Fibroblast of skin of left biceps (primary cell): Measurements from ENCODE around the gene TBCE.
A peak's percentile ranks its signal among the peaks of the same experiment; 100 is the strongest.

Experiments
- DNase-seq, 2 experiments: peaks; one replicate each; pipeline ENCODE4 v3.0.0-alpha.2; 2013; ENCODE audit warnings: low read depth in 2 of 2

Gene TBCE

DNA sequence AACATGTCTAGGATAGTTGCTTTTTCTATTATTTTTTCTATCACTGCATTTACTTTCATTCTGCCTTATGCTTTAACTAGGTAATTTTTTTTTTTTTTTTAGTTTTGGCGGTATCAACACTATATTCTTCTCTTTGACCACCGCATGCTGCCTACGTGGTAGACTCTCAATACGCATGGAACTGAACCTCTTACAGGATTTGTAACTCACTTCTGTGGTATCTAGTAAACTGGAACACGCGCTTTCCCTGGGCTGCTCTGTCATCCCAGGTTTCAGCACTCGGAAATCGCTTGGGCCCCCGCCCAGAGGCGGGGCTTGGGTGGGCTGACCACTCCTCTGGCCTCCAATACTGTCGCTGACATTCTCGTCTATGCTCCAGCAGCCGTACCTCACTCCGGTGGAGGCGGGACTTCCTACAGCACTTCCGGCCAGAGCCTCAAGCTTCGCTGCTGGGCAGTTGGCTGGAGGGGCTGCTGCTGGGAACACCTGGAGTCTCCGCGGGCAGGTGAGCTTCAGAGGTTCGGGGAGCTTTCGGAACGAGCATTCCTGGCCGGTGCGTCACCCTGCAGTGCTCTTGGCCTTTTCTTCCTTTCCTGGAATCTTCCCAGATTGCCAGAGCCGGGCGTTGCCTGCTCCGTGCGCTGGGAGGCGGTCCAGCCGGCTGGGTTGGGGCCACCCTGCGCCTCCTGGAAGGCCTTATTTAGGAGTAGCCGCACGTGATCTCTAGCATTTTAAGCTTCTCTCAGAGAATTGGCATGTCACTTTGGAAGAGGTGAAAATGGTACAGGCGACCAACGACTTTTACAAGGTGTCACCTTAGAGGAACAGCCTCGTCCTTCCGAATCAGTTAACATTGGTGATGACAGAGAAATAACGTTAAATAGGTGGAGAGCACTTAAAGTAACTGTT lies at the start of gene TBCE:
TSS of gene TBCE (plus strand) at position 428 of the 909 bp plus-strand sequence. CDS start 12,623 bp downstream, outside the sequence.
- DNase-seq, result peak; percentile 86 to 87

- no peak for DNase-seq
Measured at GRCh38 chr1:235319255-235319654, 48.0 kb upstream of the TBCE start.

- no peak for DNase-seq
Measured at GRCh38 chr1:235320521-235321179, 46.6 kb upstream of the TBCE start.

GRCh38 chr1:235324296-235324695 lies 42.9 kb upstream of the TBCE start:
- no peak for DNase-seq

- no peak for DNase-seq
Measured at GRCh38 chr1:235325139-235325538, 42.1 kb upstream of the TBCE start.

GRCh38 chr1:235325854-235326253 lies 41.4 kb upstream of the TBCE start:
- DNase-seq, result no peak

GRCh38 chr1:235326719-235327558 lies 40.3 kb upstream of the TBCE start:
- DNase-seq, result no peak

DNA sequence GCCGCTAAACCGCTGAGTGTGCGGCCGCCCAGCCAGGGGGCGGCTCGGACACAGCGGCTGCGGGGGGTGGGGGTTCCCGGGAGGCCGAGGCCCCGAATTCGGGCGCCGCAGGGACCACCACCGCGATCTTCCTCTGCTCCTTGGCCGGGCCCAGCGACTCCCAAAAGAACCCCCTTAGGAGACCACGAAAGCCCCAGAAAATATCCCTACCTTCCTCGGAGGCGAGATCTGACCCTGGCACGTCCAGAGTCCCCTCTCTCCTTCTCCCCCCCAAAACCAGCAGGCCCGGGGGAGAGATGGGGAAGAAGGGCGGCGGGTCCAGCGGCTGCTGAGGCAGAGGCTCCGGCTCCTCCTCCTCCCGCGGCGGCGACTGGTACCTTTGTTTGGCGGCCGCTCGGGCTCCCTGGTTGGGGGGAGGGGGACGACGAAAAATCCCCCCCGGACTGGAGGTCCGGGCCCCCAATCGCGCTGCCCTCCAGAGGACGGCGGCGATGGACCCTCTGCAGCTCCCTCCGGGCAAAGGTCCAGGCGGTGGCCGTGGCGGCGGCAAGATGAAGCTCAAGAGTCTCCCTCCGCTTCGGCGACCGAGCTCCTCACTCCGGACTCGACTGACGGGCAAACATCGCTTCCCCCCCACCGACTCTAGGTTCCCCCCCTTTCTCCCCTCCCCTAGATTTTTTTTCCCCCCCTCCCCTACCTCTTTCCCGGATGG lies 39.5 kb upstream of the TBCE start, which contains the start of gene ARID4B:
TSS of gene ARID4B (minus strand) at position 621 of the 712 bp plus-strand sequence. CDS start 1,260 bp downstream, outside the sequence.
- DNase-seq, result no peak

DNA sequence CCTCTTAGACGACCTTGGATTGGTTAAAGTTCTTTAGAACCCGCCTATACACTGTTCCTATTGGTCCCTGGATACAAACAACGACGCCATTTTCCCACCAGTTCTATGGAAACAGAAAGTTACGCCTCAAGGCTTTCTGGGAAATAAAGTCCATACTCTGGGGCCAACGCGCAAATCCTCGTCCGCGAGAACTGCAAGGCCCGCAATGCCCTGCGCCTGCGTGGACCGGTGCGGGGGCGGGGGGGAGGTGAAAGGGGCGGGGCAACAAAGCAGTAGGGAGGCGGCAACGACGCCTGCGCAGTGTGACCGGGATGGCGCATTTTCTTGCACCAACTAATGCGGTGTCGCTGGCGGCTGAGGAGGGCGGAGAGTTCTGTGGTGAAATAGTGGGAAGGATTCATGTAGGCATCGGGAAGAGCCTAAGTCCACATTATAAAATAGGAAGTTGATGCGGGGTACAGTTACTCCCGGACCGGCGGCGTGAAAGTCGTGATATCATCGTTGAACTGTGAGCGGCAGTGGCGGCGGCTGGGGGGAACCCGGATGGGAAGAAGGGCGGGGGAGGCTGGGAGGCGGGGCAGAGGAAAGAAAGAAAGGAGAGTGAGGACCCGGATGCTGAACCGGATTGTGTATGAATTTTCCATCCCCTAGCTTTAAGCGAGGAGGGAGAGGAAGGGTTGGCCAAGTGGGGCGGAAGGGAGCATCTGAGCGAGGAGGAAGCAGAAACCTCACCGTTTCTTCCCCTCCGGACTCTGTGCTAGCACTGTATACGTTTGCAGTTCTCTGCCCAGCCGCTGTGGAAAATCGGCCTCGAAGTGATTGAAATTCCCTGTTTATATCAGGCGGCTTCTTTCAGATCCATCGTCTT lies 38.7 kb upstream of the TBCE start, which contains the start of gene GGPS1:
TSS of gene GGPS1 (plus strand) at position 300 of the 868 bp plus-strand sequence. CDS start 6,695 bp downstream, outside the sequence.
- DNase-seq, result peak; percentile 100

DNA sequence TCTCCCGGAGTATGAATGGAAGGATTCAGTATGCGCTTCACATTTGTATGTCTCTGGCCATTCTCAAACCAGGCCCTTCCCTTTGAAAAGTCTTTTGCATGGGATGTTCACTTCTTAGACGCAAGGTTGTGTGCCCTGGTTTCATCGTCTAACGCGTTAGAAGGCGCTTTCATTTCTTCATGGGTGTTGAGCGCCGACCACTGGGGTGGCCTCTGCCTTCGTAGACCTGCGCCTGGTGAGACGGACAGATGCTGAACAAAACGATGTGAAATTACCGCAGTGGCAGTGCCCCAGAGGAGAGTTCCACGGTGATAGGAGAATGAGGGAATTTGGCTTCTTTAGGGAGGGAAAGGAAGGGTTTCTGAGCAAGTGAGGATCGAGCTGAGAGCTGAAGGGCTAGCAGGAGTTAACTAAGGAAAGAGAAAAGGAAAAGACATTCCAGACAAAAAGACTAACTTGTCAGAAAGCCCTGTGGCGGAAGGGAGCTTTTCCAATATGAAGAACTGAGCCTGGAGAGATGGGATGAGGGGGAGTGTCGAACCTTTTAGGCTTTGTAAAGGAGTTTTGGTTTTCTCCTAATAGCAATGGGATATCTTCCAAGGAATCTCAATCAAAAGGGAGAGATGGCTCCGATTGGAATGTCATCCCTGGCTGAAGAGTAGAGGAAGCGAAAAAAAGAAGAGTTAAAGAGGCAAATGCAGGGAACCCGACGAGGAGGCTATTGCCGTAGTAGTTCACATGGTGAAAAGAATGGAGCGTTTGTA lies 37.9 kb upstream of the TBCE start:
- no peak for DNase-seq

GRCh38 chr1:235330918-235331285 lies 36.3 kb upstream of the TBCE start:
- DNase-seq, result no peak

GRCh38 chr1:235331401-235331800 lies 35.8 kb upstream of the TBCE start:
- DNase-seq, result no peak

DNA sequence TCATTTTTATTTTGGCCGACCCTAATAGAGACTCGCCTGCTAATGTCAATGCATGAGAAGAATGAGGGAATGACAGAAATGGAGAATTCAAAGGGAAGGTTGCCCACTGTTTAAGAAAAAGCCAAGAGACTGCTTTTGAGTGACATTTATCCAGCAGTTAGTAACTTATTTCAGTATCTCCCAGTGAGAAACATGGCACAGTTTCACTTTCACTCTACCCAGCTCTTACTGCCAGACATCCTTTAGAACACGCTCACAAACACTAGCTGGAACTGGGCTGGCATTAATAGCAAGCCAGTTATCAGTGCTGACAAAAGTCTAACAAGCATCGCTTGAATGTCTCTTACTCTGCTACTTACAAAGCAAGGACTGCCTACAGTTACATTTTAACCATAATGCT lies 30.3 kb upstream of the TBCE start:
- no peak for DNase-seq

DNA sequence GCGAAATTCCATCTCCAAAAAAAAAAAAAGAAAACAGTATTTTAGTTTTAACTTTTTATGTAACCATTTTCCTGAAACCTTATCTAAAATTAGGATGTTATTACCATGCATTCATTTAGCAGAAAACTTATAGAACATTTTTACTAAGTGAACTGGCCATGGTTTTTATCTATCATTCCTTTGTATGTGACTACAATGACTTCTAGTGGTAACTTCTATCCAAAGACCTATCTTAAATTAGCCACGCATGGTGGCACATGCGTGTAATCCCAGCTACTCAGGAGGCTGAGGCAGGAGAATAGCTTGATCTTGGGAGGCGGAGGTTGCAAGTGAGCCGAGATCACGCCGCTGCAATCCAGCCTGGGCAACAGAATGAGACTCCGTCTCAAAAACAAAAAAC lies 27.5 kb upstream of the TBCE start:
- no peak for DNase-seq

GRCh38 chr1:235341334-235341733 lies 25.9 kb upstream of the TBCE start:
- no peak for DNase-seq

DNA sequence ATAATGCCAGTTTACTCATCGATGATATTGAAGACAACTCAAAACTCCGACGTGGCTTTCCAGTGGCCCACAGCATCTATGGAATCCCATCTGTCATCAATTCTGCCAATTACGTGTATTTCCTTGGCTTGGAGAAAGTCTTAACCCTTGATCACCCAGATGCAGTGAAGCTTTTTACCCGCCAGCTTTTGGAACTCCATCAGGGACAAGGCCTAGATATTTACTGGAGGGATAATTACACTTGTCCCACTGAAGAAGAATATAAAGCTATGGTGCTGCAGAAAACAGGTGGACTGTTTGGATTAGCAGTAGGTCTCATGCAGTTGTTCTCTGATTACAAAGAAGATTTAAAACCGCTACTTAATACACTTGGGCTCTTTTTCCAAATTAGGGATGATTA lies 25.2 kb upstream of the TBCE start:
- no peak for DNase-seq

- no peak for DNase-seq
Measured at GRCh38 chr1:235342471-235342870, 24.8 kb upstream of the TBCE start.

DNA sequence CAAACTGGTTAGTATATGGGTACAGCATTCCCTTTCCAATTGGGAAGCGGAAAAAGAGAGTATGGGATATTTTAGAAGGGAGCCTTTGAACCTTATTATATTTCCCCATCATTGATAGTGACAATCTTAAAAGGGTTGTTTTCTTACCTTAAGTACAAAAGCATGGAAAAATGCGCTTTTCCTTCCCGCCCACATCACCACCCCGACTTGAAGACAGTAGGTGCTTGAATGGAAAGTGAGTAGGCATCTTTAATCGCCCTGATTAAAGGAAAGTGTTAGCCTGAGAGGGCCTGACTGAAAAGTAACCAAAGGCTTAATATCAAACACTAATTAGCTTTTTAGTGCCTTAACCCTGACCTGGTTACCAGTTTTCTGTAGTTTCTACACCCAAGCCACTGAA lies 23.5 kb upstream of the TBCE start:
- DNase-seq, result no peak

- DNase-seq, result no peak
Measured at GRCh38 chr1:235351441-235351840, 15.8 kb upstream of the TBCE start.

DNA sequence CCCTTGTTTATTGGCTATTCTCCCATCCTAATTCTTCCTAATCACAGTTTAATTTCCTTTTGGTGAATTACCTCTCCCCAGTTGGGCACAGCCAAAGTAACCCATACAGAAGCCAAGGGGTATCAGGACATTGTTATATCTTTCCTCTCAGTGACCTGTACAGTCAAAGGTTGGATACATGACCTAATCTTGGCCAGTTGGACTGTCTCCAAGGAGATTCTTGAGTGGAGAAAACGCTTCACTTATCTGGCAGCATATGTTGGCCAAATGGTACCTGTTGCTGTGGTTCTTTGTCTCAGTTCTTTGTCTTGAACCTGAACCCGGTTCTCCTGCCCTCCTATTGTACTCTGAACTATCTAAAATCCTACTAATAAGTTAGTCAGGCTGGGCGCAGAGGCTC lies 15.3 kb upstream of the TBCE start:
- DNase-seq, result no peak
